Fibroblast of lung (primary cell): Measurements from ENCODE around the gene STK35.

Experiments
- CTCF ChIP-seq, 2 donors: IDR thresholded peaks in 1 of 2; conservative IDR thresholded peaks in 1 of 2; 1 replicate in 1 of 2; 2 replicates in 1 of 2; pipeline ENCODE4 v1.5.1; 2011 to 2012; ENCODE audit warnings: low read length in 2 of 2, control low read depth in 1 of 2, inconsistent platforms in 1 of 2, low read depth in 1 of 2, mild to moderate bottlenecking in 1 of 2
- EZH2 ChIP-seq: IDR thresholded peaks from 2 replicates; pipeline ENCODE4 v1.5.1; 2012; ENCODE audit warnings: low read length, control low read depth, mild to moderate bottlenecking; ENCODE audit errors: missing control alignments

- TF ChIP-seq CTCF (conservative IDR thresholded peaks at IDR 0.05 in 1 of 2, IDR thresholded peaks at IDR 0.05 in 1 of 2; ENCODE audit: low read depth in 1 of 2, low read length in 2 of 2) (no peak), EZH2 (no peak)
These were observed at the start of gene STK35 for GRCh38 chr20:2101057-2101864.
